ENCODE measurements around the gene KIAA0319L. TPM values are rescaled to one million over a fixed set of nuclear protein-coding genes. Genes with fewer than 3 reads are reported as not detected.

KIAA0319L gene
- total RNA-seq, 6 donors from 2014 or later, result 68.1 to 140 (median 107) TPM

DNA sequence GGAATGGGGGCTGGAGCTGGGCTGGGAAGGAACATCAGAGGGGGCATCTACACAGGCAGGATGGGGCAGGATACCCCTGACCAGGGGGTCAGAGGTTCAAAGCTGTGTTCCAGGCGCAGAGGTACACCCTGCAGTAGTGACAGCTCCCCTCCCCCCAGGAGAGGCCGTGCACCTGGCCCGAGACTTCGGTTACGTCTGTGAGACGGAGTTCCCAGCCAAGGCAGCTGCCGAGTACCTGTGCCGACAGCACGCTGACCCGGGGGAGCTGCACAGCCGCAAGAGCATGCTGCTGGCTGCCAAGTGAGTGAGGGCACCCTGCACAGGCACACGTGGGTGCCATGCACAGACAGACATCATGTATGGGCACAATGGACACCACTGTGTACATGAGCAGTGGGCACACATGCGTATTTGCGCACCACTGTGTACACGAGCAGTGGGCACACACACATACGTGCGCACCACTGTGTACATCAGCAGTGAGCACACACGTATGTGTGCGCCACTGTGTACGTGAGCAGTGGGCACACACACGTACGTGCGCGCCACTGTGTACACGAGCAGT, 33.4 kb upstream of the KIAA0319L start:
- Histone ChIP-seq H3K9me3 (no peaks in the 10 kb centered on the region), H3K4me1 (peaks cover 0 to 9% (median 2%) of the 10 kb centered on the region in 4 donors), H3K27me3 (no peaks in the 10 kb centered on the region), H3K36me3 (peaks cover 0 to 9% (median 3%) of the 10 kb centered on the region in 4 donors), H3K27ac (no peak overlapping the region), H3K4me3 (no peak overlapping the region)
- 90 to 98% methylated on average over 18 to 19 of the region's 25 CpGs for WGBS, 2 donors
- TF ChIP-seq, protein P1, sequence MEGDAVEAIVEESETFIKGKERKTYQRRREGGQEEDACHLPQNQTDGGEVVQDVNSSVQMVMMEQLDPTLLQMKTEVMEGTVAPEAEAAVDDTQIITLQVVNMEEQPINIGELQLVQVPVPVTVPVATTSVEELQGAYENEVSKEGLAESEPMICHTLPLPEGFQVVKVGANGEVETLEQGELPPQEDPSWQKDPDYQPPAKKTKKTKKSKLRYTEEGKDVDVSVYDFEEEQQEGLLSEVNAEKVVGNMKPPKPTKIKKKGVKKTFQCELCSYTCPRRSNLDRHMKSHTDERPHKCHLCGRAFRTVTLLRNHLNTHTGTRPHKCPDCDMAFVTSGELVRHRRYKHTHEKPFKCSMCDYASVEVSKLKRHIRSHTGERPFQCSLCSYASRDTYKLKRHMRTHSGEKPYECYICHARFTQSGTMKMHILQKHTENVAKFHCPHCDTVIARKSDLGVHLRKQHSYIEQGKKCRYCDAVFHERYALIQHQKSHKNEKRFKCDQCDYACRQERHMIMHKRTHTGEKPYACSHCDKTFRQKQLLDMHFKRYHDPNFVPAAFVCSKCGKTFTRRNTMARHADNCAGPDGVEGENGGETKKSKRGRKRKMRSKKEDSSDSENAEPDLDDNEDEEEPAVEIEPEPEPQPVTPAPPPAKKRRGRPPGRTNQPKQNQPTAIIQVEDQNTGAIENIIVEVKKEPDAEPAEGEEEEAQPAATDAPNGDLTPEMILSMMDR (IDR thresholded peaks at IDR 0.05), result no peak
- no peak for TF ChIP-seq POLR2AphosphoS5 (IDR thresholded peaks at IDR 0.05)
- no peak for TF ChIP-seq EP300 (IDR thresholded peaks at IDR 0.05)
- TF ChIP-seq POLR2A (IDR thresholded peaks at IDR 0.05), result no peak
- peak in 1 of 2 donors; percentile 55 for DNase-seq
- no peak for ATAC-seq (ENCODE audit: low FRiP score in 2 of 2)

DNA sequence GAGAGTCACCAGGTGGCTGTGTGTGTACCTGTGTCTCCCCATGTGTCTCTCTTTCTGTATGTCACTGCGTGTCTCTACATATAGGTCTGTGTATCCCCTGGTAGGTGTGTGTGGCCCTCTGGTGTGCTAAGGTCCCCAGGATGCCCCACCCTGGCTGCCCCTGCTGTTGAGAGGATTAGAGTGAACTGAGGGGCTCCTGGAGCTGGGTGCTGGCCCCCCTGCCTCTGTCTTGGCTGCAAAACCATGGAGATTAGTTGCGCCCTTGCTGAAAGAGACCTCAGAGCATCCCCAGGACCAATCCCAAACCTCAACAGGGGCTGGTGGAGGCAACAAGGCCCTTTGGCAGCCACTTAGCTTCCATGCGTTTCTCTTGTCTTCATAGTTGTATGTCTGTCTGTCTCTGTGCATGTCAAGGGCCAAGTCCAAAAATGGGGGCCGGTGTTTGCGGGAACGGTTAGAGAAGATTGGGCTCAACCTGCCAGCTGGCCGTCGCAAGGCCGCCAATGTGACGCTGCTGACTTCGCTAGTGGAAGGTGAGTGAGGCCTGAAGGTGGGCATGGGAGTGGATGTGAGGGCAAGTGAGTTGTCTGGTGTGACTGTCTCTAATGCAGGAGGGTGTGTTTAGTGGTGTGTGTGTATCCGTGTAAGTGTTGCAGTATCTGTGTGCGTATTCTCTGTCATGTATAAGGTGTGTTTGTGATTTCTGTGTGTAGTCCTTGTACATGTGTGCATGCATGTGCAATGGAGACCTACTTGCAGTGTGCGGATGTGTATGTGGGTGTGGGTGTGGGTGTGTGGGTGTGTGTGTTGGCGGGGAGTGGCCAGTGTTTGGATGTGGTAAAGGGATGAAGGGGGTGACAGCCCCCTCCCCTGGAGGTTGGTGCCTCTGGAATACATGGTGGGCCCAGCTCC, 32.6 kb upstream of the KIAA0319L start:
- TF ChIP-seq POLR2AphosphoS5 (IDR thresholded peaks at IDR 0.05) (no peak), POLR2A (IDR thresholded peaks at IDR 0.05) (no peak), EP300 (IDR thresholded peaks at IDR 0.05) (no peak)
- TF ChIP-seq, protein P1 (IDR thresholded peaks at IDR 0.05), result no peak
- H3K36me3 ChIP-seq, result peaks cover 0 to 9% (median 2%) of the 10 kb centered on the region in 4 donors
- H3K27ac ChIP-seq, result no peak overlapping the region
- peak in 1 of 2 donors; percentile 46 for DNase-seq
- WGBS, 2 donors, result 96 to 97% methylated on average over 14 to 15 of the region's 15 CpGs
- no peaks in the 10 kb centered on the region for H3K27me3 ChIP-seq
- H3K9me3 ChIP-seq, result no peaks in the 10 kb centered on the region
- ATAC-seq (ENCODE audit: low FRiP score in 2 of 2), result peak in 1 of 2 donors; percentile 8
- no peak overlapping the region for H3K4me3 ChIP-seq
- peaks cover 0 to 9% (median 2%) of the 10 kb centered on the region in 4 donors for H3K4me1 ChIP-seq

DNA sequence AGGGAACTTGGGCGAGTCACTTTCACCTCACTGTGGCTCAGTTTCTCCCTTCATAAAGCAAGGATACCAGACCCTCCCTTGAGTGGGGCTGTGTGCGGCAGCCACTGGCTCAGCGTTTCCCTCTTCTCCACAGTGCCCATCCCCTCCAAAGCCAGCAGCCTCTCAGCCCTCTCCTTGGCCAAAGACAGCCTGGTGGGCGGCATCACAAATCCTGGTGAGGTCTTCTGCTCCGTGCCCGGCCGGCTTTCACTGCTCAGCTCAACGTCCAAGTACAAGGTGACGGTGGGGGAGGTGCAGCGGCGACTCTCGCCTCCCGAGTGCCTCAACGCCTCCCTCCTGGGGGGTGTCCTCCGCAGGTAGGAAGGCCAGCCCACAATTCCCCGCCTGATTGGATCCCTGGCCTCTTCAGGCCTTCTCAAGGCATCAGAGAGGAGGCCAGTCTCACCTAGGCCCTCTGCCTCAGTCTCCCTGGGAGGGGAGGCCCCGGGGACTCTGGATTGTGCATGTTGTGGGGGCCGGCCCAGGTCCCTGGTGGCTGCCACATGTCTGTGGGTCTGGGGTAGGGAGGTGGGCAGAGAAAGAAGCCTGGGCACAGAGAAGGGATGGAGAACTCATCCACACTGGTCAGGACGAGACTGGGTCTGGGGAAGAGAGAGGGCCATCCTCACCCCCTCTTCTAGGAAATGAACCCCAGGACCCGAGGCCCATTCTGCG, 31.2 kb upstream of the KIAA0319L start:
- ATAC-seq (ENCODE audit: low FRiP score in 2 of 2) (no peak), DNase-seq (peak in 1 of 2 donors; percentile 72)
- H3K4me3 ChIP-seq, result no peak overlapping the region
- TF ChIP-seq, protein P1 (IDR thresholded peaks at IDR 0.05), result no peak
- TF ChIP-seq EP300 (IDR thresholded peaks at IDR 0.05), result no peak
- peaks cover 0 to 9% (median 2%) of the 10 kb centered on the region in 4 donors for H3K36me3 ChIP-seq
- peaks cover 0 to 4% (median under 1%) of the 10 kb centered on the region in 4 donors for H3K4me1 ChIP-seq
- H3K27me3 ChIP-seq, result no peaks in the 10 kb centered on the region
- H3K27ac ChIP-seq, result no peak overlapping the region
- 85 to 86% methylated on average over 6 to 20 of the region's 21 CpGs for WGBS, 2 donors
- no peaks in the 10 kb centered on the region for H3K9me3 ChIP-seq

GRCh38 chr1:35587736-35588135, 30.5 kb upstream of the KIAA0319L start:
- Histone ChIP-seq H3K36me3 (peaks cover 0 to 9% (median 2%) of the 10 kb centered on the region in 4 donors), H3K27ac (no peak overlapping the region), H3K27me3 (no peaks in the 10 kb centered on the region), H3K4me1 (no peaks in the 10 kb centered on the region), H3K9me3 (no peaks in the 10 kb centered on the region), H3K4me3 (no peak overlapping the region)
- TF ChIP-seq EP300 (IDR thresholded peaks at IDR 0.05) (no peak), POLR2A (IDR thresholded peaks at IDR 0.05) (no peak), POLR2AphosphoS5 (IDR thresholded peaks at IDR 0.05) (no peak)
- TF ChIP-seq, protein P1 (IDR thresholded peaks at IDR 0.05), result no peak
- 84 to 88% methylated on average over 6 of the region's 6 CpGs for WGBS, 2 donors
- DNase-seq (no peak), ATAC-seq (ENCODE audit: low FRiP score in 2 of 2) (no peak)

Data from upper lobe of left lung (tissue), 6 donors.